Keratinocyte (primary cell): Measurements from ENCODE around the gene SNTG2. TPM values are rescaled to one million over a fixed set of nuclear protein-coding genes. Genes with fewer than 3 reads are reported as not detected.

Experiments used
- DNase-seq: peaks from one replicate; pipeline ENCODE4 v3.0.0-alpha.2; 2011; ENCODE audit warnings: low read depth, missing footprints, low spot score
- FAIRE-seq: peaks from 2 replicates; lab custom pipeline; 2011; peaks lifted over from hg19 to GRCh38; lab: Jason Lieb, UNC
- H2AFZ ChIP-seq: 2 replicates; pipeline ENCODE4 v1.6.0; 2012; ENCODE audit warnings: low read length, control low read depth, inconsistent platforms; ENCODE audit not compliant: control insufficient read depth
- H3K27ac ChIP-seq: 2 replicates; pipeline ENCODE4 v1.5.1; 2011; ENCODE audit warnings: low read length; ENCODE audit not compliant: control insufficient read depth, insufficient read depth
- H3K27me3 ChIP-seq: 3 replicates; pipeline ENCODE4 v1.6.0; 2011; ENCODE audit warnings: low read length; ENCODE audit not compliant: control insufficient read depth, insufficient read depth; ENCODE audit errors: extremely low read depth
- H3K36me3 ChIP-seq, 2 experiments: 2 replicates in 1 of 2; 3 replicates in 1 of 2; pipeline ENCODE4 v1.5.1; 2011; ENCODE audit warnings: low read length in 2 of 2, mild to moderate bottlenecking in 1 of 2; ENCODE audit not compliant: control insufficient read depth in 2 of 2, insufficient read depth in 2 of 2; ENCODE audit errors: extremely low read depth in 1 of 2
- H3K4me1 ChIP-seq: 3 replicates; pipeline ENCODE4 v1.5.1; 2011; ENCODE audit warnings: low read length; ENCODE audit not compliant: control insufficient read depth, insufficient read depth; ENCODE audit errors: extremely low read depth
- H3K4me2 ChIP-seq: 3 replicates; pipeline ENCODE4 v1.6.0; 2011; ENCODE audit warnings: low read depth, low read length; ENCODE audit not compliant: control insufficient read depth, insufficient read depth; ENCODE audit errors: extremely low read depth
- H3K4me3 ChIP-seq, 3 experiments: fragments of 200-600 bp in 1 of 3; sonication (generic) in 1 of 3; 2 replicates in 2 of 3; 3 replicates in 1 of 3; pipeline ENCODE4 v1.5.1; 2011 to 2016; ENCODE audit warnings: low read length in 3 of 3, mild to moderate bottlenecking in 3 of 3, control low read depth in 2 of 3, inconsistent platforms in 1 of 3, low read depth in 1 of 3, mixed read lengths in 1 of 3, mixed run types in 1 of 3, moderate library complexity in 1 of 3; ENCODE audit not compliant: control insufficient read depth in 2 of 3, insufficient read depth in 2 of 3; ENCODE audit errors: extremely low read depth in 1 of 3
- H3K79me2 ChIP-seq: 2 replicates; pipeline ENCODE4 v1.6.0; 2012; ENCODE audit warnings: low read length; ENCODE audit not compliant: control insufficient read depth, insufficient read depth
- H3K9ac ChIP-seq: 3 replicates; pipeline ENCODE4 v1.6.0; 2011; ENCODE audit warnings: low read length; ENCODE audit not compliant: control insufficient read depth, insufficient read depth; ENCODE audit errors: extremely low read depth
- H3K9me1 ChIP-seq: 3 replicates; pipeline ENCODE4 v1.6.0; 2011; ENCODE audit warnings: low read length; ENCODE audit not compliant: control insufficient read depth, insufficient read depth; ENCODE audit errors: extremely low read depth
- H3K9me3 ChIP-seq: 2 replicates; pipeline ENCODE4 v1.5.1; 2012; ENCODE audit warnings: low read depth, low read length; ENCODE audit not compliant: control insufficient read depth
- H4K20me1 ChIP-seq: 3 replicates; pipeline ENCODE4 v1.6.0; 2011; ENCODE audit warnings: low read length; ENCODE audit not compliant: control insufficient read depth, insufficient read depth; ENCODE audit errors: extremely low read depth
- CTCF ChIP-seq, 3 experiments: IDR thresholded peaks in 1 of 3; conservative IDR thresholded peaks in 1 of 3; optimal IDR thresholded peaks in 1 of 3; 2 replicates in 2 of 3; 3 replicates in 1 of 3; pipeline versions ENCODE3 to v1.5.1; 2011; ENCODE audit warnings: low read length in 3 of 3, mild to moderate bottlenecking in 3 of 3, moderate library complexity in 2 of 3, control low read depth in 1 of 3, inconsistent platforms in 1 of 3; ENCODE audit not compliant: insufficient read depth in 2 of 3; ENCODE audit errors: extremely low read depth in 1 of 3
- EZH2 ChIP-seq: IDR thresholded peaks from one replicate; pipeline ENCODE4 v1.6.1; 2012; ENCODE audit warnings: inconsistent platforms, mild to moderate bottlenecking, low read length, moderate library complexity
- dilution Hi-C: fragments of 300-500 bp; cut with MboI; formaldehyde crosslinking; loops from one replicate; pipeline ENCODE4 v1.7.0; 2020; ENCODE audit warnings: low sequenced_read_pairs; ENCODE audit not compliant: extremely low pct_ligation_motif_present
- polyA plus RNA-seq, 5 experiments: library from polyadenylated mRNA; depleted of rRNA in 3 of 5; stranded (reverse) in 3 of 5; stranded (forward) in 1 of 5; unstranded in 1 of 5; fragments of >200 nt; gene quantifications; 1 replicate in 1 of 5; 2 replicates in 3 of 5; 3 replicates in 1 of 5; pipeline versions ENCODE4 v1.2.1 to v1.2.3, GENCODE V29; 2011 to 2012; ENCODE audit warnings: missing spikeins in 2 of 5, low read depth in 1 of 5, low replicate concordance in 1 of 5

SNTG2 gene
- polyA plus RNA-seq, 1 donor (not counting 4 experiments of a cell fraction or from before 2014, with no cell fraction given): not detected

GRCh38 chr2:1060372-1060771 is 109.7 kb downstream of the SNTG2 start:
- no peak overlapping the region for H2AFZ ChIP-seq
- H3K27ac ChIP-seq: no peak overlapping the region
- dilution Hi-C loops: no loop called here
- no peaks in the 10 kb centered on the region for H4K20me1 ChIP-seq
- TF ChIP-seq CTCF (optimal IDR thresholded peaks at IDR 0.05 in 1 of 3, IDR thresholded peaks at IDR 0.05 in 1 of 3, conservative IDR thresholded peaks at IDR 0.05 in 1 of 3; ENCODE audit: extremely low read depth in 1 of 3, insufficient read depth in 2 of 3, low read length in 3 of 3): no peak
- no peak for TF ChIP-seq EZH2
- no peak overlapping the region for H3K9ac ChIP-seq
- H3K36me3 ChIP-seq: no peaks in the 10 kb centered on the region
- FAIRE-seq: no peak
- no peaks in the 10 kb centered on the region for H3K9me1 ChIP-seq
- H3K79me2 ChIP-seq: no peaks in the 10 kb centered on the region
- peaks cover 4% of the 10 kb centered on the region for H3K4me1 ChIP-seq
- no peak overlapping the region for H3K4me2 ChIP-seq
- no peaks in the 10 kb centered on the region for H3K27me3 ChIP-seq
- H3K4me3 ChIP-seq: no peak overlapping the region
- no peaks in the 10 kb centered on the region for H3K9me3 ChIP-seq
- DNase-seq: no peak

- DNase-seq (no peak), FAIRE-seq (no peak)
- Histone ChIP-seq H3K36me3 (no peaks in the 10 kb centered on the region), H3K4me1 (no peaks in the 10 kb centered on the region), H3K4me3 (no peak overlapping the region), H3K27me3 (no peaks in the 10 kb centered on the region), H4K20me1 (no peaks in the 10 kb centered on the region), H3K4me2 (no peak overlapping the region), H3K9ac (no peak overlapping the region), H2AFZ (no peak overlapping the region), H3K9me3 (no peaks in the 10 kb centered on the region), H3K79me2 (no peaks in the 10 kb centered on the region), H3K9me1 (no peaks in the 10 kb centered on the region), H3K27ac (no peak overlapping the region)
- dilution Hi-C loops: no loop called here
- TF ChIP-seq EZH2 (no peak), CTCF (optimal IDR thresholded peaks at IDR 0.05 in 1 of 3, IDR thresholded peaks at IDR 0.05 in 1 of 3, conservative IDR thresholded peaks at IDR 0.05 in 1 of 3; ENCODE audit: extremely low read depth in 1 of 3, insufficient read depth in 2 of 3, low read length in 3 of 3) (no peak)
Measured at GRCh38 chr2:1060987-1061386, 110.3 kb downstream of the SNTG2 start.
